Smooth muscle cell (in vitro differentiated cells): Measurements from ENCODE around the gene RNF144B. TPM values are rescaled to one million over a fixed set of nuclear protein-coding genes. Genes with fewer than 3 reads are reported as not detected.

ENCODE experiments used
- DNase-seq: peaks from one replicate; lab custom pipeline; 2025; ENCODE audit not compliant: unreplicated experiment; lab: John Stamatoyannopoulos, UW
- H2AFZ ChIP-seq: fragments of 200-600 bp; sonication (generic); 2 replicates; pipeline ENCODE4 v1.6.0; 2016; ENCODE audit warnings: antibody characterized with exemption, low read depth, mild to moderate bottlenecking
- H3F3A ChIP-seq: fragments of 200-600 bp; sonication (generic); 2 replicates; pipeline ENCODE4 v1.6.0; 2017; ENCODE audit warnings: antibody characterized with exemption, low read depth
- H3K27ac ChIP-seq: fragments of 200-600 bp; sonication (generic); 2 replicates; pipeline ENCODE4 v1.5.1; 2016; ENCODE audit warnings: low read depth, mild to moderate bottlenecking
- H3K27me3 ChIP-seq: fragments of 200-600 bp; sonication (generic); 2 replicates; pipeline ENCODE4 v1.6.1; 2016; ENCODE audit warnings: low read depth, mild to moderate bottlenecking
- H3K36me3 ChIP-seq: fragments of 200-600 bp; sonication (generic); 2 replicates; pipeline ENCODE4 v1.5.1; 2016; ENCODE audit warnings: low read depth
- H3K4me1 ChIP-seq: fragments of 200-600 bp; sonication (generic); 2 replicates; pipeline ENCODE4 v1.5.1; 2016; ENCODE audit warnings: low read depth
- H3K4me2 ChIP-seq: fragments of 200-600 bp; sonication (generic); 2 replicates; pipeline ENCODE4 v1.6.0; 2016; ENCODE audit warnings: mild to moderate bottlenecking
- H3K4me3 ChIP-seq: fragments of 200-600 bp; sonication (generic); 2 replicates; pipeline ENCODE4 v1.5.1; 2016; ENCODE audit warnings: mild to moderate bottlenecking
- H3K79me2 ChIP-seq: fragments of 200-600 bp; sonication (generic); 2 replicates; pipeline ENCODE4 v1.6.0; 2016; ENCODE audit warnings: low read depth, mild to moderate bottlenecking
- H3K9ac ChIP-seq: fragments of 200-600 bp; sonication (generic); 2 replicates; pipeline ENCODE4 v1.6.0; 2016; ENCODE audit warnings: low read depth
- H3K9me3 ChIP-seq: fragments of 200-600 bp; sonication (generic); replicated peaks from 2 replicates; pipeline ENCODE4 v1.5.1; 2016; ENCODE audit warnings: low read depth
- H4K20me1 ChIP-seq: fragments of 200-600 bp; sonication (generic); 2 replicates; pipeline ENCODE4 v1.6.0; 2016; ENCODE audit warnings: low read depth
- CTCF ChIP-seq: fragments of 200-600 bp; sonication (generic); IDR thresholded peaks from 2 replicates; pipeline ENCODE4 v1.5.1; 2017; ENCODE audit warnings: borderline replicate concordance, mild to moderate bottlenecking, antibody characterized with exemption; ENCODE audit not compliant: insufficient read depth, poor library complexity, severe bottlenecking
- WGBS: methylation state at CpG from one replicate; pipeline ENCODE4 v1.1.7; 2016; ENCODE audit warnings: low lambda C conversion rate; 5-methylcytosine and 5-hydroxymethylcytosine counted together
- polyA plus RNA-seq: library from polyadenylated mRNA; unstranded; fragments of >200 nt; fragmentation: Nextera tagmentation; extraction: Ambion mirVana; gene quantifications from 2 replicates; pipeline ENCODE4 v1.2.1, GENCODE V29; 2016
- total RNA-seq: library from RNA; depleted of rRNA; stranded (reverse); fragments of >200 nt; gene quantifications from 2 replicates; pipeline ENCODE4 v1.2.3, GENCODE V29; 2014

Gene RNF144B
- total and polyA plus RNA-seq, 2 experiments from 2014 or later: 3.4 to 10.9 TPM

GRCh38 chr6:18471232-18471964, 84.2 kb downstream of the RNF144B start:
- WGBS: 86% methylated on average over 15 of the region's 15 CpGs
- no peak overlapping the region for H2AFZ ChIP-seq
- no peak for TF ChIP-seq CTCF

GRCh38 chr6:18472941-18473340, 85.8 kb downstream of the RNF144B start:
- no peak overlapping the region for H3K9ac ChIP-seq
- no peaks in the 10 kb centered on the region for H3K79me2 ChIP-seq
- H3K36me3 ChIP-seq: no peaks in the 10 kb centered on the region
- H3K4me3 ChIP-seq: no peak overlapping the region
- no peak overlapping the region for H3K27ac ChIP-seq
- no peak overlapping the region for H3K4me2 ChIP-seq
- 76% methylated on average over 2 of the region's 2 CpGs for WGBS
- no peaks in the 10 kb centered on the region for H3F3A ChIP-seq
- peaks cover 5% of the 10 kb centered on the region for H3K4me1 ChIP-seq
- DNase-seq: no peak
- no peaks in the 10 kb centered on the region for H3K9me3 ChIP-seq
- H4K20me1 ChIP-seq: no peaks in the 10 kb centered on the region
- peaks cover 5% of the 10 kb centered on the region for H3K27me3 ChIP-seq
- no peak for TF ChIP-seq CTCF
- no peak overlapping the region for H2AFZ ChIP-seq

More at GRCh38 chr6:18471232-18471964, 84.2 kb downstream of the RNF144B start:
- H3K27me3 ChIP-seq: no peaks in the 10 kb centered on the region
- no peaks in the 10 kb centered on the region for H3K79me2 ChIP-seq
- no peaks in the 10 kb centered on the region for H3K36me3 ChIP-seq
- no peaks in the 10 kb centered on the region for H4K20me1 ChIP-seq
- H3K9ac ChIP-seq: no peak overlapping the region
- no peak overlapping the region for H3K4me3 ChIP-seq
- H3K4me2 ChIP-seq: no peak overlapping the region
- no peaks in the 10 kb centered on the region for H3K9me3 ChIP-seq
- no peaks in the 10 kb centered on the region for H3K4me1 ChIP-seq
- no peaks in the 10 kb centered on the region for H3F3A ChIP-seq
- H3K27ac ChIP-seq: no peak overlapping the region
- no peak for DNase-seq

- Histone ChIP-seq H3K4me2 (no peak overlapping the region), H3K27me3 (peaks cover 6% of the 10 kb centered on the region), H3K27ac (no peak overlapping the region), H3K4me1 (peaks cover 5% of the 10 kb centered on the region), H2AFZ (no peak overlapping the region), H3K9ac (no peak overlapping the region), H4K20me1 (no peaks in the 10 kb centered on the region), H3K9me3 (no peaks in the 10 kb centered on the region), H3K4me3 (no peak overlapping the region), H3K36me3 (no peaks in the 10 kb centered on the region), H3F3A (no peaks in the 10 kb centered on the region), H3K79me2 (no peaks in the 10 kb centered on the region)
- whole genome bisulfite sequencing: 83% methylated on average over 2 of the region's 2 CpGs
- DNase-seq: no peak
- no peak for TF ChIP-seq CTCF
These were observed 86.6 kb downstream of the RNF144B start for GRCh38 chr6:18473755-18474154.
